Right lobe of liver (tissue), 4 donors: Measurements from ENCODE around the gene ASPHD1.

ENCODE experiments used
- POLR2A ChIP-seq: fragments of 450-650 bp; IDR thresholded peaks from one replicate; pipeline ENCODE4 v1.6.1; 2017; ENCODE audit warnings: antibody characterized with exemption, mild to moderate bottlenecking
- TF ChIP-seq, protein P1 (sequence below), 4 donors: fragments of 200-600 bp in 3 of 4; fragments of 450-650 bp in 1 of 4; IDR thresholded peaks; one replicate each; pipeline versions ENCODE4 v1.5.1 to v1.8.0; 2016 to 2022; ENCODE audit warnings: antibody characterized with exemption in 4 of 4, mild to moderate bottlenecking in 2 of 4
- donor health status: DM: no; HTN: no; CAD: no.
- donor health status: DM: no; HTN: no; CAD: no.
- donor health status: DM: no; HTN: yes; CAD: no.

DNA sequence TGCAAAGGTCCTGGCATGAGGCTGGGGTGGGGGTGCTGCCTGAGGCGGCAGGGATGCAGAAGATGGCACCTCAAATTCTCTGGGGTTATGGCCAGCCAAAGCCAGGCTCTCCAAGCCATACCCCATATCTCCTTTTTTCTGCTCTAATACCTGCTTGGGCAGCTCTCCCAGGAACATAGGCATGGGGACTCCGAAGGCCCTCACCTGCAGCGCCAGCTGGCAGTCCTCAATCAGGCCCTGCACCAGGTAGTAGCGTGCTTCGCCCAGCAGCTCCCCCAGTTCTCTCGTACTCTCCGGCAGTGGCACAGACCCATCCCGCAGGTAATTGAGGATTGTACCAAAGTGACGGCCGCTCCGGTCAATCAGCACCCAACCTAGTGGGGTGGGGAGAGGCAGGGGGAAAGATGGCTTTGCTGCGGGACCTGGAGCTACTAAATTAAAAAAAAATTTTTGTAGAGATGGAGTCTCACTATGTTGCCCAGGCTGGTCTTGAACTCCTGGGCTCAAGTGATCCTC lies 22.8 kb downstream of the ASPHD1 start:
- TF ChIP-seq, protein P1, sequence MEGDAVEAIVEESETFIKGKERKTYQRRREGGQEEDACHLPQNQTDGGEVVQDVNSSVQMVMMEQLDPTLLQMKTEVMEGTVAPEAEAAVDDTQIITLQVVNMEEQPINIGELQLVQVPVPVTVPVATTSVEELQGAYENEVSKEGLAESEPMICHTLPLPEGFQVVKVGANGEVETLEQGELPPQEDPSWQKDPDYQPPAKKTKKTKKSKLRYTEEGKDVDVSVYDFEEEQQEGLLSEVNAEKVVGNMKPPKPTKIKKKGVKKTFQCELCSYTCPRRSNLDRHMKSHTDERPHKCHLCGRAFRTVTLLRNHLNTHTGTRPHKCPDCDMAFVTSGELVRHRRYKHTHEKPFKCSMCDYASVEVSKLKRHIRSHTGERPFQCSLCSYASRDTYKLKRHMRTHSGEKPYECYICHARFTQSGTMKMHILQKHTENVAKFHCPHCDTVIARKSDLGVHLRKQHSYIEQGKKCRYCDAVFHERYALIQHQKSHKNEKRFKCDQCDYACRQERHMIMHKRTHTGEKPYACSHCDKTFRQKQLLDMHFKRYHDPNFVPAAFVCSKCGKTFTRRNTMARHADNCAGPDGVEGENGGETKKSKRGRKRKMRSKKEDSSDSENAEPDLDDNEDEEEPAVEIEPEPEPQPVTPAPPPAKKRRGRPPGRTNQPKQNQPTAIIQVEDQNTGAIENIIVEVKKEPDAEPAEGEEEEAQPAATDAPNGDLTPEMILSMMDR (IDR thresholded peaks at IDR 0.05): no peak
- no peak for TF ChIP-seq POLR2A
